HuH-7.5 (cell line): ENCODE data around the gene PRELP.
"Not testable (repeated sequence)": the region's sequence is repeated elsewhere in the genome, so short reads cannot be mapped to it uniquely, and the experiment has no call there.

Experiments used
- DNase-seq: peaks from one replicate; pipeline ENCODE4 v3.0.0; 2011; ENCODE audit warnings: low spot score

PRELP gene

GRCh38 chr1:203506858-203507626, 31.4 kb downstream of the PRELP start:
- no peak for DNase-seq

- no peak for DNase-seq
Observed at GRCh38 chr1:203507759-203508158, 32.2 kb downstream of the PRELP start.

- peak; percentile 37 for DNase-seq
Observed at GRCh38 chr1:203508463-203509073, 33.0 kb downstream of the PRELP start.

GRCh38 chr1:203509135-203509534, 33.5 kb downstream of the PRELP start:
- no peak for DNase-seq

- DNase-seq = no peak
Observed at GRCh38 chr1:203511513-203511912, 35.9 kb downstream of the PRELP start.

- DNase-seq = no peak
Observed at GRCh38 chr1:203511930-203512329, 36.3 kb downstream of the PRELP start.

GRCh38 chr1:203512517-203512847, 36.9 kb downstream of the PRELP start:
- no peak for DNase-seq

GRCh38 chr1:203512848-203513584, 37.4 kb downstream of the PRELP start:
- peak; percentile 31 for DNase-seq

GRCh38 chr1:203513585-203514031, 38.0 kb downstream of the PRELP start:
- no peak for DNase-seq

- DNase-seq = no peak
Observed at GRCh38 chr1:203516184-203516583, 40.6 kb downstream of the PRELP start.

GRCh38 chr1:203516906-203517305, 41.3 kb downstream of the PRELP start:
- DNase-seq = no peak

GRCh38 chr1:203517426-203518110, 42.0 kb downstream of the PRELP start:
- DNase-seq = no peak

GRCh38 chr1:203518139-203518538, 42.5 kb downstream of the PRELP start:
- DNase-seq = not testable (repeated sequence)

- no peak for DNase-seq
Observed at GRCh38 chr1:203518541-203518940, 42.9 kb downstream of the PRELP start.

GRCh38 chr1:203519053-203519840, 43.6 kb downstream of the PRELP start:
- no peak for DNase-seq

- no peak for DNase-seq
Observed at GRCh38 chr1:203519896-203520295, 44.3 kb downstream of the PRELP start.

- DNase-seq = no peak
Observed at GRCh38 chr1:203520315-203520714, 44.7 kb downstream of the PRELP start.

GRCh38 chr1:203521074-203521794, 45.6 kb downstream of the PRELP start:
- no peak for DNase-seq

- no peak for DNase-seq
Observed at GRCh38 chr1:203521812-203522211, 46.2 kb downstream of the PRELP start.

GRCh38 chr1:203522237-203522636, 46.6 kb downstream of the PRELP start:
- DNase-seq = no peak

GRCh38 chr1:203523667-203524066, 48.1 kb downstream of the PRELP start:
- no peak for DNase-seq
